GM20000 (cell line): ENCODE measurements around the gene KLHL3.

Experiments
- DNase-seq: peaks from one replicate; pipeline ENCODE4 v3.0.0; 2012; ENCODE audit warnings: low spot score
- TF ChIP-seq, protein P1 (sequence below): IDR thresholded peaks from 2 replicates; pipeline ENCODE4 v1.5.1; 2012; ENCODE audit warnings: mild to moderate bottlenecking, control low read depth; ENCODE audit errors: extremely low read depth, missing control alignments

Gene KLHL3

GRCh38 chr5:137619191-137619870 lies 116.6 kb downstream of the KLHL3 start:
- no peak for DNase-seq
- TF ChIP-seq, protein P1, sequence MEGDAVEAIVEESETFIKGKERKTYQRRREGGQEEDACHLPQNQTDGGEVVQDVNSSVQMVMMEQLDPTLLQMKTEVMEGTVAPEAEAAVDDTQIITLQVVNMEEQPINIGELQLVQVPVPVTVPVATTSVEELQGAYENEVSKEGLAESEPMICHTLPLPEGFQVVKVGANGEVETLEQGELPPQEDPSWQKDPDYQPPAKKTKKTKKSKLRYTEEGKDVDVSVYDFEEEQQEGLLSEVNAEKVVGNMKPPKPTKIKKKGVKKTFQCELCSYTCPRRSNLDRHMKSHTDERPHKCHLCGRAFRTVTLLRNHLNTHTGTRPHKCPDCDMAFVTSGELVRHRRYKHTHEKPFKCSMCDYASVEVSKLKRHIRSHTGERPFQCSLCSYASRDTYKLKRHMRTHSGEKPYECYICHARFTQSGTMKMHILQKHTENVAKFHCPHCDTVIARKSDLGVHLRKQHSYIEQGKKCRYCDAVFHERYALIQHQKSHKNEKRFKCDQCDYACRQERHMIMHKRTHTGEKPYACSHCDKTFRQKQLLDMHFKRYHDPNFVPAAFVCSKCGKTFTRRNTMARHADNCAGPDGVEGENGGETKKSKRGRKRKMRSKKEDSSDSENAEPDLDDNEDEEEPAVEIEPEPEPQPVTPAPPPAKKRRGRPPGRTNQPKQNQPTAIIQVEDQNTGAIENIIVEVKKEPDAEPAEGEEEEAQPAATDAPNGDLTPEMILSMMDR, result no peak

GRCh38 chr5:137618476-137618875 lies 117.4 kb downstream of the KLHL3 start:
- DNase-seq, result no peak
- TF ChIP-seq, protein P1, result no peak

DNA sequence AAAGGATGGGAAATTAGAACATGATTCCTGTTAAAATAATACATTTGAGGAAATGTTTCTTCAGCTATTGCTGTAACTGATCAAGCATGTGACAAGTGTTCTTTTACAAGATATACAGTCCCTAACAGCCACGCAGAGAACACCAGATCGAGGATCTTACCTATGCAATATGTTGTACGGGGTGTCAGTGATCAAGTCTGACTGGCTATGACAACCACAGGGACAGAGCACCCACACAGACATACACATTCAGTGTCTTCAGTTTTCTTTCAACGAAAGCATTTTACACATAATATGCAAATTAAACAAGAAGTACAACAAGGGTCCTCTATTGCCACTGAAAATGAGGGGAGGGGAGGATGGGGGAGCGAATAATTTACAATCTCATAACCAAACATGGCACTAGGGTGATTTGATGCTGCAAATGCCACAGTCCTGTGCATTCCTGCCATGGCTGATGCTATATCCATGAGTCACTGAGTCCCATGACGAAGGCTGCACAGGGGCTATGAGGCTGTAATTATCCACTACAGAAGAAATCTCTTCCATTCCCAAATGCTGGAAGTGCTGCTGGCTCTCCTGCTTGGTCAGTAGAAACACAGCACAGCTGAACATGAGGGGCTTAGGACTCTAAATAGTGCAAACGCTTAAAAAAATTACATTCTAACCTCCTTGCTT lies 118.2 kb downstream of the KLHL3 start:
- no peak for DNase-seq
- TF ChIP-seq, protein P1, result no peak

DNA sequence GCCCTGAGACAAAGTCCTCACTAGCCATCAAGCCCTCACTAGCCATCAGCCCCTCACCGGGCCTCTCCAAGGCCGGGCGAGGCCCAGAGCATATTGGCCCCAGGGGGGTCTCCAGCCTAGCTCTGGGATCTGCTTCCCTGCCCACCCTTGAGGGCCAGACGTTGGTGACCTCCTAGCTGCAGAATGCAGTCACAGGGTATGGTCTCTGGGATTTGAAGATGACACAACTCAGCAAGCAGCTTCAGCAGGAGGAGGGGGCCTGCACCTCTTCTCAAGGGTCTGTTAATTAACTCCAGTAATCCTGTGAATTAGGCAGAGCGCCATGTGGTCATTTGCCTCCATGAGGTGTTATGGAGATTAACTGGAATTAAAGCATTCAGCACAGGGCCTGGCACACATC lies 119.8 kb downstream of the KLHL3 start:
- TF ChIP-seq, protein P1, result no peak
- DNase-seq, result no peak

GRCh38 chr5:137615171-137615775 lies 120.6 kb downstream of the KLHL3 start:
- DNase-seq, result no peak
- TF ChIP-seq, protein P1, result no peak

DNA sequence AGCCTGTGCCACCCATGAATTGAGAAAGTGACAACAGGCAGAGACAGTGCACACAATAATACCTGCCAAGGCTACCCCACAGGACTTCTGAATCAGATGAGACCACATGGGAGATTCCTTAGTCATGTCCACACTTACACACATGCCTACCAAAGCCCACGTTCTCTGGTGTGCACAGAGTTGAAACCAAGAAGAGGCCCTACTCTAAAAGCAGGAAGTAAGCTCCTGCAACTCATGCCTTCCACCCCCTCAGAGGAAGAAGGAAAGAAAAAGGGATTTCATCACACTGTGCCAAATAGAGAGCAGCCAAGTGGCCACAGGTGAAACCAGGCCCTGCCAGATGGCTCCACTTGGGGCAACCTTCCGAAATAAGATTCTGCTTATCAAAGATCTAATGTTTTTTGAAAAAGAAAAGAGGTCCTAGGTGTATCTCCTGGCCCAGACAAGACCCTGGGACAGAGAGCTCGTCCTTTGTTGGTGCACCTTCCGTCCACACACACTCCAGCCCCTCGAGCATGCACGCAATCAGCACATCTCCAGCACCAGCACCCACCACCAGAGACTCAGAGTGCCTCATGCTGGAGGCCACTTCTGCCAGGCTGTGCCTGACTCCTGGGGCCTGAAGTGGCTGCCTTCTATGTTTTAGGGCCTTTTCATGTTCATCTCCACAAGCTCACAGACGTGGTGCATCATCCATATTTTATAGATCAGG lies 122.2 kb downstream of the KLHL3 start:
- TF ChIP-seq, protein P1, result no peak

GRCh38 chr5:137612576-137612975 lies 123.3 kb downstream of the KLHL3 start:
- no peak for DNase-seq
- TF ChIP-seq, protein P1, result no peak

More for the DNA sequence above, 122.2 kb downstream of the KLHL3 start:
- DNase-seq, result no peak
